K562 (cell line): ENCODE data around the gene SAMD8. TPM values are rescaled to one million over a fixed set of nuclear protein-coding genes. Genes with fewer than 3 reads are reported as not detected.

Experiments
- BRF1 ChIP-seq: IDR thresholded peaks from 3 replicates; pipeline ENCODE4 v1.6.1; 2011; ENCODE audit warnings: borderline replicate concordance, mild to moderate bottlenecking; ENCODE audit not compliant: insufficient read length; ENCODE audit errors: extremely low read depth
- CBX5 ChIP-seq: IDR thresholded peaks from 2 replicates; pipeline ENCODE4 v1.6.1; 2014; ENCODE audit warnings: low read depth, borderline replicate concordance
- CHD7 ChIP-seq: fragments of 200-600 bp; sonication (generic); IDR thresholded peaks from one replicate; pipeline ENCODE4 v1.6.1; 2012; ENCODE audit warnings: mild to moderate bottlenecking, low read depth, low read length, inconsistent platforms
- KHSRP ChIP-seq: fragments of 450-650 bp; IDR thresholded peaks from 2 replicates; pipeline ENCODE4 v1.6.1; 2017
- MAFK ChIP-seq: IDR thresholded peaks from 2 replicates; pipeline ENCODE4 v1.6.1; 2011; ENCODE audit warnings: low read length, improper control_type of control experiment
- MBD1 ChIP-seq: fragments of 250-450 bp; sonication (Bioruptor Pico); IDR thresholded peaks from 2 replicates; pipeline ENCODE4 v1.8.0; 2022; ENCODE audit warnings: inconsistent platforms
- MXI1 ChIP-seq: IDR thresholded peaks from 2 replicates; pipeline ENCODE4 v1.6.1; 2011; ENCODE audit warnings: low read depth, mild to moderate bottlenecking, improper control_type of control experiment, low read length
- NFE2 ChIP-seq: IDR thresholded peaks from 2 replicates; pipeline ENCODE4 v1.6.1; 2014; ENCODE audit warnings: antibody characterized with exemption, low read depth
- NR4A1 ChIP-seq, 2 experiments: fragments of 250-450 bp in 1 of 2; fragments of 450-650 bp in 1 of 2; sonication (Bioruptor Pico) in 1 of 2; IDR thresholded peaks; 2 replicates each; pipeline versions ENCODE4 v1.4.0 to v1.6.1; 2016 to 2020; ENCODE audit warnings: mild to moderate bottlenecking in 2 of 2, missing compliant biosample characterization in 1 of 2, missing genetic modification characterization in 1 of 2, moderate library complexity in 1 of 2
- RAD51 ChIP-seq: fragments of 450-650 bp; IDR thresholded peaks from 2 replicates; pipeline ENCODE4 v1.7.1; 2016; ENCODE audit warnings: low read depth, mild to moderate bottlenecking, borderline replicate concordance
- RBFOX2 ChIP-seq: fragments of 200-400 bp; formaldehyde crosslinking; IDR thresholded peaks from 2 replicates; pipeline ENCODE4 v1.6.1; 2017; ENCODE audit warnings: low read depth, mild to moderate bottlenecking, low read length, moderate library complexity
- RCOR1 ChIP-seq, 2 experiments: IDR thresholded peaks; 2 replicates each; pipeline ENCODE4 v1.6.1; 2012; ENCODE audit warnings: low read depth in 2 of 2, low read length in 2 of 2, borderline replicate concordance in 1 of 2, improper control_type of control experiment in 1 of 2
- SMAD1 ChIP-seq: fragments of 150-350 bp; IDR thresholded peaks from 2 replicates; pipeline ENCODE4 v1.6.1; 2014; ENCODE audit warnings: low read length, low read depth; ENCODE audit not compliant: partially characterized antibody
- SMARCA5 ChIP-seq: fragments of 450-650 bp; IDR thresholded peaks from 2 replicates; pipeline ENCODE4 v1.6.1; 2016
- ZNF311 ChIP-seq: fragments of 250-450 bp; sonication (Bioruptor Pico); IDR thresholded peaks from 2 replicates; pipeline ENCODE4 v1.4.0; 2020; ENCODE audit warnings: mild to moderate bottlenecking, moderate library complexity
- polyA plus RNA-seq, 8 experiments: library from polyadenylated mRNA; depleted of rRNA in 4 of 8; stranded (reverse) in 5 of 8; unstranded in 3 of 8; fragments of >200 nt; fragmentation: Nextera tagmentation in 2 of 8; fragmentation: Illumina TruSeq in 1 of 8; extraction: Ambion mirVana in 2 of 8; extraction: Trizol in 1 of 8; gene quantifications; 2 replicates each; pipeline versions ENCODE4 v1.2.1 to v1.2.3, GENCODE V29; 2011 to 2014; ENCODE audit warnings: inconsistent platforms in 1 of 8, missing spikeins in 1 of 8
- total RNA-seq, 7 experiments: library from RNA; depleted of rRNA in 6 of 7; stranded (reverse); fragments of >200 nt in 6 of 7; fragmentation: Illumina TruSeq in 2 of 7; extraction: Trizol in 2 of 7; gene quantifications; 2 replicates each; pipeline versions ENCODE4 v1.2.1 to v1.2.3, GENCODE V29; 2011 to 2021; ENCODE audit warnings: low replicate concordance in 1 of 7

The SAMD8 gene
- total and polyA plus RNA-seq, 9 of the 15 experiments (the other 6 are each of a cell fraction or from before 2014, with no cell fraction given) = 2.7 to 16.1 (median 6.2) TPM

- TF ChIP-seq SMARCA5 (0 out of 2 replicates have a peak, but pooled peaks have one; percentile 51), RBFOX2 (peak; percentile 49), CHD7 (no peak), MXI1 (no peak), RCOR1 (IDR thresholded peaks at IDR 0.05; ENCODE audit: borderline replicate concordance in 1 of 2, low read depth in 2 of 2, low read length in 2 of 2) (peak in 1 of 2 experiments; percentile 76; a peak in 2 of 4 replicates), RAD51 (peak; percentile 71; the same call in 1 of the 2 replicates), NFE2 (peak; percentile 99), NR4A1 (CRISPR knock-in tag; IDR thresholded peaks at IDR 0.05) (no peak), NR4A1 (tag; IDR thresholded peaks at IDR 0.05) (no peak; the same call in none of the 2 replicates), MBD1 (CRISPR knock-in tag) (no peak), BRF1 (no peak), SMAD1 (peak; percentile 27), CBX5 (no peak), ZNF311 (CRISPR knock-in tag) (no peak), MAFK (peak; percentile 92), KHSRP (no peak)
These were observed 2.6 kb upstream of the SAMD8 start (continued) for GRCh38 chr10:75108684-75109458.
